Type B pancreatic cell (in vitro differentiated cells): ENCODE results near the gene IQCF2. TPM values are rescaled to one million over a fixed set of nuclear protein-coding genes. Genes with fewer than 3 reads are reported as not detected.
"Not testable (repeated sequence)": the region's sequence is repeated elsewhere in the genome, so short reads cannot be mapped to it uniquely, and the experiment has no call there.

Source experiments
- DNase-seq: peaks from one replicate; pipeline ENCODE4 v3.0.0; 2021; ENCODE audit warnings: mixed read lengths; ENCODE audit not compliant: unreplicated experiment; ENCODE audit errors: extremely low spot score
- H3K27ac Mint-ChIP-seq: 2 replicates; pipeline ENCODE4 v1.8.0; 2021; ENCODE audit warnings: mild to moderate bottlenecking, mixed read lengths
- H3K27me3 Mint-ChIP-seq: 2 replicates; pipeline ENCODE4 v1.8.0; 2021; ENCODE audit warnings: mixed read lengths
- H3K36me3 Mint-ChIP-seq: 2 replicates; pipeline ENCODE4 v1.8.0; 2021; ENCODE audit warnings: mixed read lengths
- H3K4me1 Mint-ChIP-seq: one replicate; pipeline ENCODE4 v1.8.0; 2021; ENCODE audit warnings: mixed read lengths; ENCODE audit not compliant: unreplicated experiment
- H3K4me3 Mint-ChIP-seq: 2 replicates; pipeline ENCODE4 v1.8.0; 2021; ENCODE audit warnings: mild to moderate bottlenecking, mixed read lengths
- H3K9me3 Mint-ChIP-seq: 2 replicates; pipeline ENCODE4 v1.8.0; 2021; ENCODE audit warnings: mixed read lengths
- total RNA-seq: library from RNA; stranded (reverse); gene quantifications from 2 replicates; pipeline ENCODE4 v1.2.1, GENCODE V29; 2021; ENCODE audit warnings: low replicate concordance
- TF ChIP-seq, protein P1 (sequence below): fragments of 200-600 bp; sonication (generic); conservative IDR thresholded peaks from 2 replicates; pipeline ENCODE4 v1.5.0; 2021; ENCODE audit warnings: antibody characterized with exemption, mild to moderate bottlenecking

The IQCF2 gene
- total RNA-seq, 1 donor from 2014 or later, result not detected

DNA sequence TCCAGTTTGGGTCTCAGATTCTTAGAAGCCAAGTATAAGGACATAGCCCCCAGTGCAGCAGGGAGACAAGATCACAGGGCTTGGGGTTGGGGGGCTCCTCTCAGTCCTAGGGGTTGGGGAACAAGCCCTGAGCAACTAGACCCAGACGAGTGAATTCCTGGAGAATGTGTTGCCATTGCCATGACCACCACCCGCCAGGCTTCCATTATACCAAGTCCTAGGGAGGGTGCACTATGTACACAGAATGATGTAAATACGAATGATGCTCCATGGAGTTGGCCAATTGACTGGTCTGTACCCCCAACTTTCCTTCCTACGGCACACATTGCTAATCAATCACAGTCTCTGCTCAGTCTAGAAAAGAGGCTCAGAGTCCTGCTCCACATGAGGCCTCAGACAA is 33.0 kb downstream of the IQCF2 start:
- Mint-ChIP-seq H3K4me3 (no peak overlapping the region), H3K27ac (no peak overlapping the region), H3K27me3 (peaks cover 35% of the 10 kb centered on the region), H3K4me1 (no peaks in the 10 kb centered on the region), H3K36me3 (no peaks in the 10 kb centered on the region), H3K9me3 (no peaks in the 10 kb centered on the region)
- DNase-seq, result no peak
- TF ChIP-seq, protein P1, sequence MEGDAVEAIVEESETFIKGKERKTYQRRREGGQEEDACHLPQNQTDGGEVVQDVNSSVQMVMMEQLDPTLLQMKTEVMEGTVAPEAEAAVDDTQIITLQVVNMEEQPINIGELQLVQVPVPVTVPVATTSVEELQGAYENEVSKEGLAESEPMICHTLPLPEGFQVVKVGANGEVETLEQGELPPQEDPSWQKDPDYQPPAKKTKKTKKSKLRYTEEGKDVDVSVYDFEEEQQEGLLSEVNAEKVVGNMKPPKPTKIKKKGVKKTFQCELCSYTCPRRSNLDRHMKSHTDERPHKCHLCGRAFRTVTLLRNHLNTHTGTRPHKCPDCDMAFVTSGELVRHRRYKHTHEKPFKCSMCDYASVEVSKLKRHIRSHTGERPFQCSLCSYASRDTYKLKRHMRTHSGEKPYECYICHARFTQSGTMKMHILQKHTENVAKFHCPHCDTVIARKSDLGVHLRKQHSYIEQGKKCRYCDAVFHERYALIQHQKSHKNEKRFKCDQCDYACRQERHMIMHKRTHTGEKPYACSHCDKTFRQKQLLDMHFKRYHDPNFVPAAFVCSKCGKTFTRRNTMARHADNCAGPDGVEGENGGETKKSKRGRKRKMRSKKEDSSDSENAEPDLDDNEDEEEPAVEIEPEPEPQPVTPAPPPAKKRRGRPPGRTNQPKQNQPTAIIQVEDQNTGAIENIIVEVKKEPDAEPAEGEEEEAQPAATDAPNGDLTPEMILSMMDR, result no peak

DNA sequence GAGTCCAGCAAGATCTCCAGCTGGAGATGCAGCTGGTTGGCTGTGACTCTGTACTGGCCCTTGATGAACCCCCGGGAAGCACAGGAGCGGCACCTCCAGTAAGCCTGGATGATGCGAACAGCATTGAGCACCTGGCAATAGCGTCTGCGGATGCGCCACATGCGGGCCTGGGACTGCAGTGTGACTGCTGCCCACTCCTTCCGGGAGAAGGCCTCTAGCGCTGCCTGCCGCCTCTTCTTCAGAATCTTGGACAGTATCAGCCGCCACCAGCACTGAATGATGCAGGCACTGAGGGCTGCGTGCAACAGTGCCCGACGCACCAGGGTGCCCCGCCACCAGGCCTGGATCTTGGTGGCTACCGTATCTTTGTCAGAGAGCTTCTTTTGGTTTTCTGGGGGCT is 33.5 kb downstream of the IQCF2 start:
- TF ChIP-seq, protein P1, result no peak
- Mint-ChIP-seq H3K27me3 (peaks cover 37% of the 10 kb centered on the region), H3K9me3 (no peaks in the 10 kb centered on the region), H3K4me3 (no peak overlapping the region), H3K4me1 (no peaks in the 10 kb centered on the region), H3K36me3 (no peaks in the 10 kb centered on the region), H3K27ac (no peak overlapping the region)
- DNase-seq, result peak; percentile 56

DNA sequence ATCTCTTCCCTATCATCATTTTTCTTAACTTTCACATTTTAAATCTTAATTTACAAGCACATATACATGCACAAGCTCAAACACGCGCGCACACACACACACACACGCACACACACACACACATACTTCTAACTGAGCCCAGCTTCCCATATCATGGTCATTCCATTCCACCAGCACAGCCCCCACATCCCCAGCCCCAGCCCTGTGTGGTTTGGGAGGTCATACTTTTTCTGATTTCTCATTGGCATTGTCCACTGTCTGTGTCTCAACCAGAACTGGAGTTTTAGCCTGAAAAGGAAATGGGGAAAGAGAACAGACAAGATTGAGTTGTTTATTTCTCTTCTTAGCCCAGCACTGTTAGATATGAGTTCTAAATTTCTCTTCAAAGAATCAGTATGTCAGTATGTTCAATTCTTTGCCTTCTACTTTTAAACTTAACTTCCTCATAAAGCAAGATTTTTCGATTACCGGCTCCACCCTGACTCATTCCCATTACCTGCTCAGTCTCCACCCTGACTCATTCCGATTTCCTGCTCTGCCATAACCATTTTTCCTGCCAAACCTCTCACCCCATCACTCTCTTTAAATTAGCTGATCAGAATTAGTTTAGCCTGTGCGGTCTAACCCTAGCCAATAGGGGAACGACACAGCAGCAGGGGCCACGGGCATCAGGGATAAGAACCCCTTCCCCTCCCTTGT is 35.3 kb downstream of the IQCF2 start:
- TF ChIP-seq, protein P1, result no peak
- no peaks in the 10 kb centered on the region for H3K4me1 Mint-ChIP-seq
- no peaks in the 10 kb centered on the region for H3K9me3 Mint-ChIP-seq
- no peak for DNase-seq
- H3K36me3 Mint-ChIP-seq, result no peaks in the 10 kb centered on the region
- no peak overlapping the region for H3K4me3 Mint-ChIP-seq
- peaks cover 51% of the 10 kb centered on the region for H3K27me3 Mint-ChIP-seq
- no peak overlapping the region for H3K27ac Mint-ChIP-seq

DNA sequence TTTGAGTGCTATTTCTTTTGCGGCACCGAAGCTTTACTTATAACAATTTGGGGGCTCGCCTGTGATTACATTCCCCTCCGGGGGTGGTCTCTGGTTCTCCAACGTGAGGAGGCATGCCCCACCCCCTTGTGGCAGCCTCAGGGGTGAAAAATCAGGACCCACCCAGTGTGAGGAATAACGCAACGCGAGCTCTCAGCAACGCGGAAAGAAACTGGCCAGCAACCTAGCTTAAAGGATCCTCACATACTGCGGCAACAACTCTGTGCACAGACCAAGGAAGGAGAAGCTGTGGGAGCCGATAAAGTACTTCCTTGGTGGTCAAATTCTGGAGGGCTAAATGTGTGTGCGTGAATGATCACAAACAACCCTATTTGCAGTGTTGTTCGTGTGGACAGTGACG is 36.0 kb downstream of the IQCF2 start:
- Mint-ChIP-seq H3K4me3 (no peak overlapping the region), H3K4me1 (no peaks in the 10 kb centered on the region), H3K9me3 (no peaks in the 10 kb centered on the region), H3K27ac (no peak overlapping the region), H3K36me3 (no peaks in the 10 kb centered on the region), H3K27me3 (peaks cover 47% of the 10 kb centered on the region)
- DNase-seq, result no peak
- TF ChIP-seq, protein P1, result no peak

DNA sequence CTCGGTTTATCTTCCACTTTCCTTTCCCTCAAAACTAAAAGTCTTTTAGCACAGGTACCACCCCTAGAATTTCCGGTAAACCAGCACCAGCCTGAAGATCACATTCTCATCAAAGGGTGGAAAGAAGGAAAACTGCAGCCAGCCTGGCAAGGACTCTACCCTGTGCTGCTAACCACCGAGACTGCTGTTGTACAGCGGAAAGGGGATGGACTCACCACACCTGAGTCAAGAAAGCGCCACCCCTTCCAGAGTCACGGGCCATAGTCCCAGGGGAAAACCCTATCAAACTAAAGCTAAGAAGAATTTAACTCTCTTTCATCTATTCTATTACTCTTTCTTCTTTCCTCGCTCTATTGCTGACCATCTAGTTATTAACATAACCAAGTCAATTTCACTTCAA is 38.6 kb downstream of the IQCF2 start:
- not testable (repeated sequence) for H3K4me1 Mint-ChIP-seq, H3K27ac Mint-ChIP-seq, H3K4me3 Mint-ChIP-seq, DNase-seq, H3K36me3 Mint-ChIP-seq, H3K9me3 Mint-ChIP-seq
- H3K27me3 Mint-ChIP-seq, result peaks cover 47% of the 10 kb centered on the region

DNA sequence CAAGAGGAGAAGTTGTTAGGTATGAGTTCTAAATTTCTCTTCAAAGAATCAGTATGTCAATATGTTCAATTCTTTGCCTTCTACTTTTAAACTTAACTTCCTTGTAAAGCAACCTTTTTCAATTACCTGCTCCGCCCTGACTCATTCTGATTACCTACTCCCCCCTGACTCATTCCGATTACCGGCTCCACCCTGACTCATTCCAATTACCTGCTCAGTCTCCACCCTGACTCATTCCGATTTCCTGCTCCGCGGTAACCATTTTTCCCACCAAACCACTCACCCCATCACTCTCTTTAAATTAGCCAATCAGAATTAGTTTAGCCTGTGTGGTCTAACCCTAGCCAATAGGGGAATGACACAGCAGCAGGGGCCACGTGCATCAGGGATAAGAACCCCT is 40.9 kb downstream of the IQCF2 start:
- not testable (repeated sequence) for H3K9me3 Mint-ChIP-seq, H3K4me1 Mint-ChIP-seq, H3K4me3 Mint-ChIP-seq, H3K36me3 Mint-ChIP-seq, DNase-seq, H3K27ac Mint-ChIP-seq
- H3K27me3 Mint-ChIP-seq, result peaks cover 32% of the 10 kb centered on the region
